GM12865 (cell line): ENCODE results near the gene CCDC9B.

Experiments
- DNase-seq: peaks from one replicate; pipeline ENCODE4 v3.0.0; 2010; ENCODE audit warnings: low read depth
- H3K4me3 ChIP-seq: 2 replicates; pipeline ENCODE4 v1.5.1; 2011; ENCODE audit warnings: mild to moderate bottlenecking, low read depth, low read length, control low read depth
- TF ChIP-seq, protein P1 (sequence below): IDR thresholded peaks from 2 replicates; pipeline ENCODE4 v1.5.1; 2011; ENCODE audit warnings: low read length, control low read depth, low read depth, inconsistent platforms; ENCODE audit not compliant: insufficient read depth; ENCODE audit errors: missing control alignments

Gene CCDC9B

GRCh38 chr15:40332113-40332781, 8.5 kb downstream of the CCDC9B start:
- DNase-seq, result no peak
- no peak overlapping the region for H3K4me3 ChIP-seq
- TF ChIP-seq, protein P1, sequence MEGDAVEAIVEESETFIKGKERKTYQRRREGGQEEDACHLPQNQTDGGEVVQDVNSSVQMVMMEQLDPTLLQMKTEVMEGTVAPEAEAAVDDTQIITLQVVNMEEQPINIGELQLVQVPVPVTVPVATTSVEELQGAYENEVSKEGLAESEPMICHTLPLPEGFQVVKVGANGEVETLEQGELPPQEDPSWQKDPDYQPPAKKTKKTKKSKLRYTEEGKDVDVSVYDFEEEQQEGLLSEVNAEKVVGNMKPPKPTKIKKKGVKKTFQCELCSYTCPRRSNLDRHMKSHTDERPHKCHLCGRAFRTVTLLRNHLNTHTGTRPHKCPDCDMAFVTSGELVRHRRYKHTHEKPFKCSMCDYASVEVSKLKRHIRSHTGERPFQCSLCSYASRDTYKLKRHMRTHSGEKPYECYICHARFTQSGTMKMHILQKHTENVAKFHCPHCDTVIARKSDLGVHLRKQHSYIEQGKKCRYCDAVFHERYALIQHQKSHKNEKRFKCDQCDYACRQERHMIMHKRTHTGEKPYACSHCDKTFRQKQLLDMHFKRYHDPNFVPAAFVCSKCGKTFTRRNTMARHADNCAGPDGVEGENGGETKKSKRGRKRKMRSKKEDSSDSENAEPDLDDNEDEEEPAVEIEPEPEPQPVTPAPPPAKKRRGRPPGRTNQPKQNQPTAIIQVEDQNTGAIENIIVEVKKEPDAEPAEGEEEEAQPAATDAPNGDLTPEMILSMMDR, result no peak

DNA sequence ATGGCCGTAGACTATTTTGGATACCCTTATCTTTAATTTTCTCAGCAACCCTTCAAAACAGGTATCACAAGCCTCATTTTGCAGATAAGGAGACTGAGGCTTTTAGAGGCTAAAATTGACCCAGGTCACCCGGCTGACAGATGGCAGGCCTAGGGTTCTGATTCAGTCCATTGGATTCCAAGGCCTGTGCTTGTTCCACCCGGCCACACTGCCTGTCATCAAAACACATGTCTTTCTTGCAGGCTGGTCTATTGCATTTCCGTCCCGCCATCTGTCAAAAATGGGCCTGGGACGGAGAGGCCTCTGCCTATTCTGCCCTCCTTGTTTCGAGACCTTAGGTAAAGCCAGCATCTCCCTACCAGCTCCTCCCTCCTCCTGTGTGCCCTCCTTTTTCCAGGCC, 9.1 kb downstream of the CCDC9B start:
- TF ChIP-seq, protein P1, result no peak
- DNase-seq, result no peak
- H3K4me3 ChIP-seq, result no peak overlapping the region

- H3K4me3 ChIP-seq, result no peak overlapping the region
- DNase-seq, result no peak
- TF ChIP-seq, protein P1, result no peak
These were observed 9.7 kb downstream of the CCDC9B start for GRCh38 chr15:40331026-40331425.

DNA sequence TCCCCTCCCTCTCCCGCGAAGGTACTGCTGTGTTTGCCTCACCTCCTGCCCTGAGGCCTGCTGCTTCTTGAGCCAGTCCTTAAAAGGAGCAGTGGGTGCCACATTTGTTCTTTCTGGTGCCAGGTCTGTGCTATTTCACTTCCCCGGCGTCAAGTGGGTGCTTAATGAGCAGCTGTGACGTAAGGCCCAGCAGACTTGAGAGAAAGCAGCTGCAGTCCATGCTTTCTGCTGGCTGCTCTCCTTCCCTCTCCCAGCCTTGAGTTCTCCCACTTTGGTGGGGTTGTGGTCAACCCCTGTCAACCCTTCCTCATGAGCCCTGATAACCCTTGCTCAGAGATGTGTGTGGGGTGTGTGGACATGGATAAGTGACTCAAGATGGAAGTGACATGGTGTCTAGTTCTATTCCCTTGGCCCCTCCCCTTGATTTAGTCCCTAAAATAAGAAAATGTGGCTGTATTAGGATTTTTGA, 10.3 kb downstream of the CCDC9B start:
- TF ChIP-seq, protein P1, result no peak
- no peak overlapping the region for H3K4me3 ChIP-seq
- no peak for DNase-seq

DNA sequence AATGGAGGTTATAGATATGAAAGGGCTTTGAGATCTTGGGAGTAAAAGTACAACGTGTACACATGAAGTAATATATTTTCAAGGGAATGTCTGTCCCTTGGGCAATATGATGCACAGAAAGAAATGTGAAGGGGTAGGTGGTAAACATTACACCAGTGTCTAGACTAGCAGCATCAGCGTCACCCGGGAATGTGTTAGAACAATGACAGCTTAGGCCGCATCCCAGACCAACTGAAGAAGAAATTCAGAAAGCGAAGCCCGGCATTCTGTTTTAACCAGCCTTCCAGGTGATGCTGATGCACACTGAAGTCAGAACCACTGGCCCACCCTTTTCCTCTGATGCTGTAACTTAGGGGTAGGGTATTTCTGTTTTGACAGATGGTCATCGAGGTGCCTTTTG, 10.9 kb downstream of the CCDC9B start:
- no peak for DNase-seq
- H3K4me3 ChIP-seq, result no peak overlapping the region
- TF ChIP-seq, protein P1, result no peak

GRCh38 chr15:40328751-40329150, 12.0 kb downstream of the CCDC9B start:
- DNase-seq, result no peak
- no peak overlapping the region for H3K4me3 ChIP-seq
- TF ChIP-seq, protein P1, result no peak

DNA sequence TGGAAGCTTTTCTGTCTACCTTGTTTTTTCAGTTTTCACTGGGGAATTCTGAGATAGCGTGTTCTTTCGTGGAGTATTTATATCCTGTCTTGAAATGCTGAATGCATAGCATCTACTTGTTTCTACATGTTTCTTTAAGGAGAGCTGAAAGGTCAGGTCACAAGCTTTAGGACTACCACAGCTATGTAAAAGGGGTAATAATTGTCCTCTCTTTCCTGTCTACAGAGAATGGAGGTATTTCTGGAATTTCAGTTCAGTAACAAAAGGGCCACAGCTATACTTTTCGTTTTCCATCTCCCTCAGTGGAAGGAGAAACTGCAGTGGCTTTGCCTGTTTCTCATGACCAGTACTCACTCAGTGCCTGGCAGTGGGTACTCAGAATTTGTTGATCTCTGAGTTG, 12.6 kb downstream of the CCDC9B start:
- no peak overlapping the region for H3K4me3 ChIP-seq
- no peak for DNase-seq
- TF ChIP-seq, protein P1, result no peak
